Fibroblast of mammary gland (primary cell): ENCODE measurements around the gene C6orf62.
A peak's percentile ranks its signal among the peaks of the same experiment; 100 is the strongest.
"Not testable (repeated sequence)": the region's sequence is repeated elsewhere in the genome, so short reads cannot be mapped to it uniquely, and the experiment has no call there.

Source experiments
- DNase-seq: peaks from one replicate; pipeline ENCODE4 v3.0.0-alpha.2; 2010; ENCODE audit warnings: low read depth
- H3K4me3 ChIP-seq: 2 replicates; pipeline ENCODE4 v1.5.1; 2011; ENCODE audit warnings: low read depth, mild to moderate bottlenecking, low read length, moderate library complexity; ENCODE audit not compliant: control insufficient read depth
- CTCF ChIP-seq: conservative IDR thresholded peaks from 2 replicates; pipeline ENCODE4 v1.5.1; 2011; ENCODE audit warnings: low read depth, low read length, inconsistent platforms; ENCODE audit not compliant: control insufficient read depth, insufficient read depth

Gene C6orf62

DNA sequence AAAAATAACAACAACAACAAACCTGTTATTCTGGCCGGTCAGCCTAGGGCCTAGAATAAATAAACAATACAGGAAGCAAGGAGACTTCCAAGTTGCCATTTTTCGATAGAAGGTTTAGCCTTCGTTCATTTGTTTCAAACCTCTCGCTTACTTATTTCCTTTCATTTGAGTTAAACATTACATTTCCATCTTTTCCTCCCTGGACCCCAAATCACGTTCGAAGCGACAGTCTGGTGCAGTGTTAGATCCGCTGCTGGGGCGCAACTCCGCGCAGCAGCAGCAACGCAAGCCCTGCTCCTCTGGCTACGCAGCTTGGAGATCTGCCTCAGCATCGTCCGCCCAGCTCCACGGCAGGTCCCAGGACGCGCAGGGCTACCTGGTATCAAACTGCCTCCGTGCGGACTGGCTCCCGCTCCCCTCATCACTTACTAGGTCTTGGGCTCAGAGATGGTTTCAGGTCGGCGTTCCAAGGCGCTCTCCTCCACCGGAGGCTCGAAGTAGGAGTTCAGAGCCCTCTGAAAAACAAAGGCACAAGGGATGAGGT, 52.8 kb downstream of the C6orf62 start:
- no peak for TF ChIP-seq CTCF
- H3K4me3 ChIP-seq = peak overlapping the region; percentile 99
- peak; percentile 21 for DNase-seq

GRCh38 chr6:24664046-24664987, 54.6 kb downstream of the C6orf62 start:
- no peak for TF ChIP-seq CTCF
- no peak overlapping the region for H3K4me3 ChIP-seq
- DNase-seq = no peak

- no peak overlapping the region for H3K4me3 ChIP-seq
- DNase-seq = no peak
- no peak for TF ChIP-seq CTCF
Measured at GRCh38 chr6:24663189-24663588, 55.8 kb downstream of the C6orf62 start.

DNA sequence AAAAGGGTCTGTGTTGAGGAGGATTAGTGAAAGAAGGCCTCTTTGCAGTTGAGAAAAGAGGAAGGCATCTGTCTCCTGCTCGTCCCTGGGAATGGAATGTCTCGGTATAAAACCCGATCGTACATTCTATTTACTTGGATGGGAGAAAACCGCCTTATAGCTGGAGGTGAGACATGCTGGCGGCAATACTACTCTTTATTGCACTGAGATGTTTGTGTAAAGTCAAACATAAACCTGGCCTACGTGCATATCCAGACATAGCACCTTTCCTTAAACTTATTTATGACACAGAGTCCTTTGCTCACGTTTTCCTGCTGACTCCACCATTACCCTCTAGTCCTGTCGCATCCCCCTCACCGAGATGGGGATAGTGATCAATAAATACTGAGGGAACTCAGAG, 56.7 kb downstream of the C6orf62 start:
- TF ChIP-seq CTCF = no peak
- no peak for DNase-seq
- no peak overlapping the region for H3K4me3 ChIP-seq

DNA sequence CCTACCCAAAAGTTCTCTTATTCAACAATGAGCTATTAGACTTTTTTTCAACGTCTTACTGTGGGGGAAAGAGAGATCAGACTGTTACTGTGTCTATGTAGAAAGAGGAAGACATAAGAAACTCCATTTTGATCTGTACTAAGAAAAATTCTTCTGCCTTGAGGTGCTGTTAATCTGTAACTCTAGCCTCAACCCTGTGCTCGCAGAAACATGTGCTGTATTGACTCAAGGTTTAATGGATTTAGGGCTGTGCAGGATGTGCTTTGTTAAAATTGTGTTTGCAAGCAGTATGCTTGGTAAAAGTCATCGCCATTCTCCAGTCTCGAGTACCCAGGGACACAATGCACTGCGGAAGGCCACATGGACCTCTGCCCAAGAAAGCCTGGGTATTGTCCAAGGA, 57.2 kb downstream of the C6orf62 start:
- DNase-seq, H3K4me3 ChIP-seq: not testable (repeated sequence)

DNA sequence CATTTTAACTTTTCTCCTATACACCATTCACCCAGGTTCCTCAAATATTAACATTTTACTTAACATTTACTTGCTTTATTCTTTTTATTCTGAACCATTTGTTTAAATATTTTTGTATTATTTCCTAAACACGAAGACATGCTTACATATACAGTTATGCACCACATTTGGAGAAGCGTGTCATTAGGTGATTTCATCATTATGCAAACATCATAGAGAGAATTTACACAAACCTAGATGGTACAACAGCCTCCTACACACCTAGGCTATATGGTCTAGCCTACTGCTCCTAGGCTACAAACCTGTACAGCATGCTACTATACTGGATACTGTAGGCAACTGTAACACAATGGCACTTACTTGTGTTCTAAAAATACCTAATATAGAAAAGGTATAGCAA, 58.8 kb downstream of the C6orf62 start:
- no peak for TF ChIP-seq CTCF
- no peak for DNase-seq
- H3K4me3 ChIP-seq = no peak overlapping the region

DNA sequence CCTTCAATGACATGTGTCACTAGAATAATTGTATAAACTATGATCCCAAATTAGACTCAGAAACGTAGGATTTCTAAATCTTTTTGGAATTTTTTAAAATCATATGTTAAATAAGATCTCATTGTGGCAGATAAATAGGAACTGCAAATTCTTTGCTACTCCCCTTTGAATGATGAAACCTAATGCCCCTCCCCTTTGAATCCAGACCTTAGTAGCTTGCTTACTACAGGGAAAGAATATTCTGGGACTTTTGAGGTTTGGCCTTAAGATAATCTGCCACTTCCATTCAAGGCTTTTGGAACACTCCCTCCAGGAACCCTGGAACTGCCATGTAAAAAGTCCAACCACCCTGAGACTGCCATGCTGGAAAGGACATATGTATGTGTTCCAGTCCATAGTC, 59.4 kb downstream of the C6orf62 start:
- TF ChIP-seq CTCF = no peak
- DNase-seq = peak; percentile 34
- H3K4me3 ChIP-seq = no peak overlapping the region
